ENCODE data around the gene SEZ6L2. TPM values are rescaled to one million over a fixed set of nuclear protein-coding genes. Genes with fewer than 3 reads are reported as not detected.
A peak's percentile ranks its signal among the peaks of the same experiment; 100 is the strongest.
"Not testable (repeated sequence)": the region's sequence is repeated elsewhere in the genome, so short reads cannot be mapped to it uniquely, and the experiment has no call there.

The SEZ6L2 gene
- total RNA-seq, result not detected

- Mint-ChIP-seq H3K27ac (no peak within 1 kb of the TSS), H3K36me3 (no peaks in the 10 kb centered on the region), H3K4me1 (peaks cover 11% of the 10 kb centered on the region), H3K27me3 (peaks cover 31% of the 10 kb centered on the region), H3K4me3 (peak within 1 kb of the TSS; percentile 67), H3K9me3 (no peaks in the 10 kb centered on the region)
- POLR2A ChIA-PET, result interaction anchor here (1.0 to 3.4 kb wide), 4 partner anchors 9 to 74 kb away, joined by 3 to 17 read pairs (median 4); partner anchors contain the start of genes KCTD13, TAOK2 and TMEM219
- no peak for ATAC-seq (ENCODE audit: low read depth)
- no peak for DNase-seq
Observed at GRCh38 chr16:29899516-29900101, at the start of gene SEZ6L2. SEZ6L2 (minus strand) TSS chr16:29899550; CDS start chr16:29899019, 531 bp downstream.

- Mint-ChIP-seq H3K9me3 (peaks cover 2% of the 10 kb centered on the region), H3K27me3 (peaks cover 2% of the 10 kb centered on the region), H3K27ac (no peak overlapping the region), H3K36me3 (no peaks in the 10 kb centered on the region), H3K4me3 (no peak overlapping the region), H3K4me1 (no peaks in the 10 kb centered on the region)
- ATAC-seq (ENCODE audit: low read depth), result no peak
- POLR2A ChIA-PET, result no interaction called here
- no peak for DNase-seq
Observed at GRCh38 chr16:29947897-29948296, 48.5 kb upstream of the SEZ6L2 start.

GRCh38 chr16:29943846-29944799, 44.8 kb upstream of the SEZ6L2 start:
- peaks cover 6% of the 10 kb centered on the region for H3K27me3 Mint-ChIP-seq
- no peak for DNase-seq
- H3K9me3 Mint-ChIP-seq, result no peaks in the 10 kb centered on the region
- ATAC-seq (ENCODE audit: low read depth), result no peak
- peaks cover 2% of the 10 kb centered on the region for H3K4me1 Mint-ChIP-seq
- POLR2A ChIA-PET, result interaction anchor here (1.7 kb wide), 1 partner anchor 18 kb away, joined by 3 read pairs; no protein-coding TSS in a partner anchor
- no peak overlapping the region for H3K4me3 Mint-ChIP-seq
- H3K36me3 Mint-ChIP-seq, result no peaks in the 10 kb centered on the region
- no peak overlapping the region for H3K27ac Mint-ChIP-seq

- DNase-seq, result no peak
- Mint-ChIP-seq H3K4me3 (no peak overlapping the region), H3K27me3 (peaks cover 21% of the 10 kb centered on the region), H3K27ac (no peak overlapping the region), H3K9me3 (no peaks in the 10 kb centered on the region), H3K36me3 (no peaks in the 10 kb centered on the region), H3K4me1 (peaks cover 2% of the 10 kb centered on the region)
- ATAC-seq (ENCODE audit: low read depth), result no peak
- POLR2A ChIA-PET, result interaction anchor here (0.8 kb wide), 1 partner anchor 14 kb away, joined by 3 read pairs; the partner anchor contains the start of gene KCTD13
Observed at GRCh38 chr16:29940656-29941055, 41.3 kb upstream of the SEZ6L2 start.

- ATAC-seq (ENCODE audit: low read depth); H3K4me3 Mint-ChIP-seq; H3K4me1 Mint-ChIP-seq; H3K27ac Mint-ChIP-seq; POLR2A ChIA-PET; H3K36me3 Mint-ChIP-seq; H3K9me3 Mint-ChIP-seq; DNase-seq: not testable (repeated sequence)
- H3K27me3 Mint-ChIP-seq, result peaks cover 30% of the 10 kb centered on the region
Observed at GRCh38 chr16:29931750-29932149, 32.4 kb upstream of the SEZ6L2 start.

- peaks cover 3% of the 10 kb centered on the region for H3K27me3 Mint-ChIP-seq
- no peak for ATAC-seq (ENCODE audit: low read depth)
- peaks cover 22% of the 10 kb centered on the region for H3K4me1 Mint-ChIP-seq
- H3K4me3 Mint-ChIP-seq, result peak overlapping the region; percentile 87
- POLR2A ChIA-PET, result interaction anchor here (0.5 to 3.1 kb wide), 16 partner anchors 10 to 235 kb away, joined by 3 to 29 read pairs (median 6); partner anchors contain the start of genes ASPHD1, CDIPT, MAZ and SEZ6L2
- peak overlapping the region; percentile 93 for H3K27ac Mint-ChIP-seq
- H3K36me3 Mint-ChIP-seq, result peaks cover 5% of the 10 kb centered on the region
- no peaks in the 10 kb centered on the region for H3K9me3 Mint-ChIP-seq
- peak; percentile 25 for DNase-seq
Observed at GRCh38 chr16:29927070-29927905, 27.9 kb upstream of the SEZ6L2 start.

GRCh38 chr16:29926711-29927052, 27.3 kb upstream of the SEZ6L2 start:
- peak overlapping the region; percentile 87 for H3K4me3 Mint-ChIP-seq
- POLR2A ChIA-PET, result interaction anchor here (0.5 to 3.1 kb wide), 20 partner anchors 10 to 235 kb away, joined by 3 to 29 read pairs (median 5); partner anchors contain the start of genes ASPHD1, CDIPT, DOC2A and HIRIP3
- no peak for ATAC-seq (ENCODE audit: low read depth)
- DNase-seq, result no peak
- peaks cover 5% of the 10 kb centered on the region for H3K36me3 Mint-ChIP-seq
- peaks cover 22% of the 10 kb centered on the region for H3K4me1 Mint-ChIP-seq
- peak overlapping the region; percentile 93 for H3K27ac Mint-ChIP-seq
- peaks cover 3% of the 10 kb centered on the region for H3K27me3 Mint-ChIP-seq
- no peaks in the 10 kb centered on the region for H3K9me3 Mint-ChIP-seq

- DNase-seq (peak; percentile 99), ATAC-seq (ENCODE audit: low read depth) (peak; percentile 92)
- H3K4me1 Mint-ChIP-seq, result peaks cover 22% of the 10 kb centered on the region
- peak within 1 kb of the TSS; percentile 93 for H3K27ac Mint-ChIP-seq
- peaks cover 3% of the 10 kb centered on the region for H3K27me3 Mint-ChIP-seq
- POLR2A ChIA-PET, result interaction anchor here (0.5 to 3.1 kb wide), 22 partner anchors 9 to 234 kb away, joined by 3 to 29 read pairs (median 5); partner anchors contain the start of genes ASPHD1, CDIPT, DOC2A and HIRIP3
- H3K36me3 Mint-ChIP-seq, result peaks cover 8% of the 10 kb centered on the region
- peak within 1 kb of the TSS; percentile 94 for H3K4me3 Mint-ChIP-seq
- no peaks in the 10 kb centered on the region for H3K9me3 Mint-ChIP-seq
Observed at GRCh38 chr16:29925781-29926710, 26.7 kb upstream of the SEZ6L2 start, which contains the start of gene KCTD13. KCTD13 (minus strand) TSS chr16:29926226; CDS start chr16:29926033, 193 bp downstream.

- Mint-ChIP-seq H3K36me3 (peaks cover 8% of the 10 kb centered on the region), H3K27ac (peak overlapping the region; percentile 85), H3K27me3 (peaks cover 3% of the 10 kb centered on the region), H3K4me1 (peaks cover 22% of the 10 kb centered on the region), H3K4me3 (peak overlapping the region; percentile 94), H3K9me3 (no peaks in the 10 kb centered on the region)
- POLR2A ChIA-PET, result interaction anchor here (0.7 to 3.1 kb wide), 14 partner anchors 8 to 130 kb away, joined by 3 to 29 read pairs (median 8); partner anchors contain the start of genes ASPHD1, CDIPT, HIRIP3 and INO80E
- DNase-seq (peak; percentile 31), ATAC-seq (ENCODE audit: low read depth) (no peak)
Observed at GRCh38 chr16:29925105-29925756, 25.9 kb upstream of the SEZ6L2 start.

GRCh38 chr16:29922986-29923501, 23.7 kb upstream of the SEZ6L2 start:
- no peak for ATAC-seq (ENCODE audit: low read depth)
- Mint-ChIP-seq H3K4me3 (no peak overlapping the region), H3K27me3 (peaks cover 3% of the 10 kb centered on the region), H3K4me1 (peaks cover 22% of the 10 kb centered on the region), H3K36me3 (peaks cover 8% of the 10 kb centered on the region), H3K9me3 (no peaks in the 10 kb centered on the region), H3K27ac (no peak overlapping the region)
- POLR2A ChIA-PET, result interaction anchor here (0.5 kb wide), 1 partner anchor 164 kb away, joined by 3 read pairs; no protein-coding TSS in a partner anchor
- peak; percentile 17 for DNase-seq

GRCh38 chr16:29922326-29922725, 23.0 kb upstream of the SEZ6L2 start:
- no peak overlapping the region for H3K4me3 Mint-ChIP-seq

More at GRCh38 chr16:29922326-29922725, 23.0 kb upstream of the SEZ6L2 start:
- H3K27ac Mint-ChIP-seq, result no peak overlapping the region
- H3K9me3 Mint-ChIP-seq, result no peaks in the 10 kb centered on the region
- peaks cover 19% of the 10 kb centered on the region for H3K4me1 Mint-ChIP-seq
- POLR2A ChIA-PET, result interaction anchor here (0.5 kb wide), 1 partner anchor 164 kb away, joined by 3 read pairs; no protein-coding TSS in a partner anchor
- peaks cover 11% of the 10 kb centered on the region for H3K36me3 Mint-ChIP-seq
- H3K27me3 Mint-ChIP-seq, result peaks cover 2% of the 10 kb centered on the region
- DNase-seq (no peak), ATAC-seq (ENCODE audit: low read depth) (no peak)

Measured in activated naive CD8-positive, alpha-beta T cell treated with anti-CD3 and anti-CD28 coated beads, Interleukin-2, amount 10 ng/mL, durations not matched to agents 7 days and 5 days (primary cell).